Immature natural killer cell (primary cell): ENCODE data around the gene GYPA. TPM values are rescaled to one million over a fixed set of nuclear protein-coding genes. Genes with fewer than 3 reads are reported as not detected.
A peak's percentile ranks its signal among the peaks of the same experiment; 100 is the strongest.
"Not testable (repeated sequence)": the region's sequence is repeated elsewhere in the genome, so short reads cannot be mapped to it uniquely, and the experiment has no call there.

Experiments used
- DNase-seq, 3 donors: peaks; one replicate each; pipeline ENCODE4 v3.0.0; 2022; ENCODE audit warnings: mixed read lengths in 1 of 3
- H3K27ac Mint-ChIP-seq, 6 donors: one replicate each; pipeline ENCODE4 v1.8.0; 2020; ENCODE audit warnings: mixed read lengths in 6 of 6, mild to moderate bottlenecking in 5 of 6, inconsistent platforms in 4 of 6, moderate library complexity in 3 of 6
- H3K27me3 Mint-ChIP-seq, 3 donors: one replicate each; pipeline ENCODE4 v1.8.0; 2020 to 2021; ENCODE audit warnings: low read depth in 3 of 3, mild to moderate bottlenecking in 3 of 3, mixed read lengths in 3 of 3, moderate library complexity in 3 of 3, inconsistent platforms in 1 of 3
- H3K36me3 Mint-ChIP-seq, 3 donors: one replicate each; pipeline ENCODE4 v1.8.0; 2020; ENCODE audit warnings: mixed read lengths in 3 of 3, inconsistent platforms in 2 of 3, mild to moderate bottlenecking in 2 of 3
- H3K4me1 Mint-ChIP-seq, 2 donors: one replicate each; pipeline ENCODE4 v1.8.0; 2020; ENCODE audit warnings: inconsistent platforms in 2 of 2, mild to moderate bottlenecking in 2 of 2, mixed read lengths in 2 of 2, moderate library complexity in 1 of 2
- H3K4me3 Mint-ChIP-seq, 5 donors: one replicate each; pipeline ENCODE4 v1.8.0; 2020; ENCODE audit warnings: mild to moderate bottlenecking in 5 of 5, mixed read lengths in 5 of 5, inconsistent platforms in 3 of 5, moderate library complexity in 3 of 5
- H3K9me3 Mint-ChIP-seq, 6 donors: one replicate each; pipeline ENCODE4 v1.8.0; 2020; ENCODE audit warnings: mild to moderate bottlenecking in 6 of 6, mixed read lengths in 6 of 6, inconsistent platforms in 4 of 6, moderate library complexity in 3 of 6
- polyA plus RNA-seq, 3 donors: library from polyadenylated mRNA; unstranded; fragments of 300-500 nt; fragmentation: Illumina TruSeq; gene quantifications; one replicate each; pipeline ENCODE4 v1.2.3, GENCODE V29; 2021

Gene GYPA
- not detected for polyA plus RNA-seq

DNA sequence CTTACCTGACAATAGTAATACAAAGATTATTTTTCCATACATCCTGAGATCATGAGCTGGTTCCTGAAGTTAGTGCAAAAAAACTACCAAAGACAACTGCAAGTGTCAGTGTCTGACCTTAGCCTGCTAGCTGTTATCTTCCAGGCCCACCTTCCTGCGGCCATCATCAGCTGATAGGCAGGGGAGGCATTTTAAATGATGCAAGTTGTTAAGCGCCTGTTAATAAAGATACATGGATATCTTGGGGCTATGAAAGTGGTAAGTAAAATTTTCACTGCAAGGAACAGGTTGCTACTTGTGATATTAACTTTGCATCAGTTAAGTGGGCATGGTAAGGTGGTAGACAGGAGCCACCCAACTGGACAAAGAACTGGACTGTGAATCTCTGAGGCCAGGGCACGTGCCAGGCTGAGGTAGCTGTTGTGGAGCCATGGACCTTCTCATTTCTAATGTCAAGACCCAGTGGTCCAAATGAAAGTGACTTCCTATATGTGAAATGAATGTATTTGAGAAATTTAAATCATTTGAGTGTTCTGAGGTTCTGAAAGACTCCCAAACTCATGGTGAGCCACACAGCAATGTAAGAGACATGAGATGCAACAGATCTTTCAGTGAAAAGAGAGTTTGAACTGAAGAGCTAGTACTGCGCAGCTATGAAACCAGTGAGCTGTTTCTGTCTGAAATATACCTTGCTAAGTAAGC lies at the start of gene GYPA:
GYPA (minus strand) TSS at position 125 of the 702 bp plus-strand sequence; CDS start at position 42, 83 bp downstream.
- not testable (repeated sequence) for DNase-seq, H3K4me1 Mint-ChIP-seq, H3K27ac Mint-ChIP-seq, H3K36me3 Mint-ChIP-seq, H3K9me3 Mint-ChIP-seq, H3K27me3 Mint-ChIP-seq, H3K4me3 Mint-ChIP-seq

DNA sequence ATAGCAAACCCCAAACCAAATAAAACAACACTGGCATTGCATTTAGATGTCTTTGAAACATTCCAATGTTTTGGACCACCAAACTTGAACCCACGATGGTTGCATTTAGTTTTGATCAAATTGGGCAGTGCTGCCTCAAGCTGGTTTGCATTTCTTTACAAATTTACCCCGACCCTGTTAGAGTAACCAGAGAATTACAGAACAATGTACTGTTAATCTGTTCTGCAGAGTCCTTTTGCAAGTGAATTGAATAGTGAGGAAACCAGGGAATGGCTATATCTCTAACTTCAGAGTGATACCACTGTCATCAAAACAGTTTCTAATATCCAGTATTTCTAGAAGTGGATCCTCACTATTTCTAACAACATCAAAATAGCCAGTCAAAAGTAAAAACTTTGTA lies 49.5 kb upstream of the GYPA start:
- Mint-ChIP-seq H3K27ac (no peak overlapping the region), H3K36me3 (no peaks in the 10 kb centered on the region), H3K4me3 (no peak overlapping the region), H3K9me3 (no peaks in the 10 kb centered on the region), H3K4me1 (no peaks in the 10 kb centered on the region), H3K27me3 (peaks cover 0 to 5% (median 1%) of the 10 kb centered on the region in 3 donors)
- DNase-seq: no peak

DNA sequence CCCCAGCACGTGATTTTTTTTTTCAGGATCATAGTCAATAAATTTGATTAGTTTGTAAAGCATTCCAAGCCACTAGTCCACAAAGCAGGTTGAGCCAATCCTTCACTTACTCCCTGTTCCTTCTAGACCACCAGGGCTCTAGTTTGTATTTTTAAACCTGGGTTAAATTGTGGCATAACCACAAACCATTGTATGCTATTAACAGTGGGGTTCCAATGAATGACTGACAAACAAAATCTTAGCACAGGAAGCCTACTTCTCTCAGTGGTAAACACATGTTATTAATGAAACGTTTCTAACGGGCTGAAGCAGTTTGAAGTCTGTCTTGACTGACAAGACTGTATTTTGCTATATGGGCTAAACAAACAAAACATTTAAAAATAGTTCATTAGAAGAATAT lies 48.6 kb upstream of the GYPA start:
- Mint-ChIP-seq H3K4me1 (no peaks in the 10 kb centered on the region), H3K4me3 (no peak overlapping the region), H3K27ac (no peak overlapping the region), H3K9me3 (no peaks in the 10 kb centered on the region), H3K36me3 (no peaks in the 10 kb centered on the region), H3K27me3 (peaks cover 0 to 3% (median 1%) of the 10 kb centered on the region in 3 donors)
- no peak for DNase-seq

DNA sequence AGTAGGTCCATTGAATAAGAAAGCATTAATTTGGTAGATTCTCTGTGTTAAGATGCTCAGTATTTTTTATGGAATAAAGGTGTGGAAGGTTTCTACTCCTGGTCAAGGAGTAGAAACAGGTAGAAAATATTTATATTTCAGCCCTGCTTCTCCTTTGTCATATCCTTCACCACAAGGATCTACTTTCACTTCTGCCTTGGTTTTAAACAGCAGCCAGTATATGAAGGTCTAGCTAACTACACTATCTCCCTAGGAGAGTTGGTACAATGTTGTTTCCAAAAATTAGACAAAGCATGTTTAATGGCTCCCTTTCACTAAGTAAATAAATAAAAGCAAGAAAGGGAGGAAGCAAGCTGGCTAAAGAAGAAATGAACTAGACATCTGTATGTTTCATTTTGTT lies 44.6 kb upstream of the GYPA start:
- Mint-ChIP-seq H3K27ac (no peak overlapping the region), H3K9me3 (no peaks in the 10 kb centered on the region), H3K36me3 (no peaks in the 10 kb centered on the region), H3K4me3 (no peak overlapping the region), H3K27me3 (peaks cover 0 to 4% (median 1%) of the 10 kb centered on the region in 3 donors), H3K4me1 (no peaks in the 10 kb centered on the region)
- no peak for DNase-seq

DNA sequence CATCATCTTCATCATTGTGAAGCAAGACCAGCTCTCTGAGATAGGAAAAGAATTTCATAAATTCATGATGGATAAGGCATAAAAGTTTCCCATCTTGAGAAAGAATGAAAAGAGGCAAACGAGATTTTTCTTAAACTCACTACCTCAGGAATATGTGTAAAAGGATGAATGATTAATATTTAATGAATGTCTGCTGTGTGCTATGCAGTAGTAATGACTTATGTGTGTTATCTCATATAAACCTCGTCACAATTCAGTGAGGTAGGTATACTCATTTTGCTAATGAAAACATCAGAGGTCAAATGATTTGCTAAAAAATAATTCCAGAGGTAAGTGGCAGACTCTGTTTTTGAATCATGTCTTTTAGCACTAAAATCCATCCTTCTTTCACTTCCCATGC lies 42.6 kb upstream of the GYPA start:
- no peak overlapping the region for H3K27ac Mint-ChIP-seq
- H3K4me1 Mint-ChIP-seq: no peaks in the 10 kb centered on the region
- H3K4me3 Mint-ChIP-seq: no peak overlapping the region
- no peak for DNase-seq
- no peaks in the 10 kb centered on the region for H3K36me3 Mint-ChIP-seq
- H3K27me3 Mint-ChIP-seq: peaks cover 0 to 4% (median 3%) of the 10 kb centered on the region in 3 donors
- no peaks in the 10 kb centered on the region for H3K9me3 Mint-ChIP-seq

DNA sequence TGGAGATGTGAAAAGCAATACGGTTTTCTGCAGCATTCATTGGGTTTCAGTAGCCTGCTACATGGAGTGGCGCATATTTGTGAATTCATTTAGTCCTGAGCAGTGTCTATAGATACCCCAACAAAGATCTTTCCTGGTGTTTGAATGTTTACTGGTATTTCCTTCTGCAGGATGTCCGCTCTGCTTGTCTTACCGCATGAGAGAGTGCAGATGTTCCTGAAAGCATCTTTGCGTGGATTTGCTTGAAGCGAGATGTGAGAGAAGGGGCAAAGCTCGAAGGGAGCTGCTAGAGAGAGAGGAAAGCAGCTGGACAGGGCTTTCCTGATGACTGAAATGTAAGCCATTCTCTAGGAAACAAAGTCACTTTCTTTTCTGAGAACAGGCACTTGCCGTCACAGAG lies 40.9 kb upstream of the GYPA start:
- Mint-ChIP-seq H3K4me1 (no peaks in the 10 kb centered on the region), H3K9me3 (no peaks in the 10 kb centered on the region)

DNA sequence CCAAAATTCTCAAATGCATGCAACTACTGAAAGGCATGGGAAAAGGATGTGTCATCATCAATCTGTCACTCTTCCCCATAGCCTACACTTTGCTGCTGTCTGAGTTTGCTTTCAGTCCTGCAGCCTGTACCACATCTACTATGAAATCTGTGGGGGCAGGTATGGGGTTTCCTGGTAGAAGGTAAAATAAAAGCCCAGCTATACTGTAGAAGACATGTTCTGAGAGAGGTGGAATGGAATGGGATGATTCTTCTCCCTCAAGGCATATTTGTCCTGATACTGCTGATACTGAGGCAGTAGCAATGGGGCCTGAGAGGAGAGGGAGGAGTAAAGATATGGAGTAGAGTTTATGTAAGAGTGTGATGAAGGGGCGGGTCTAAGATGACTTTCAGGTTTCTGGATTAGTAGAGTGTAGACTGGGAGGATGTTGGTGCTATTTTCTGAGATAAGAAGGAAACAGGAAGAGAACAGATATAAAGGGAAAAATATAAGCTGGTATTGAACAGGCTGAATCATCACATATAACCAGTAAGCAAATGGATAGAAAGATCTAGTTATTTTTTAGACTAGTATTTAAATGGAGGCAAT lies 38.7 kb upstream of the GYPA start:
- Mint-ChIP-seq H3K4me3 (no peak overlapping the region), H3K9me3 (no peaks in the 10 kb centered on the region), H3K27ac (no peak overlapping the region), H3K27me3 (peaks cover 0 to 4% (median 3%) of the 10 kb centered on the region in 3 donors), H3K36me3 (no peaks in the 10 kb centered on the region), H3K4me1 (no peaks in the 10 kb centered on the region)
- no peak for DNase-seq

More for the DNA sequence above, 40.9 kb upstream of the GYPA start:
- no peaks in the 10 kb centered on the region for H3K36me3 Mint-ChIP-seq
- DNase-seq: no peak
- no peak overlapping the region for H3K27ac Mint-ChIP-seq
- H3K27me3 Mint-ChIP-seq: peaks cover 0 to 4% (median 3%) of the 10 kb centered on the region in 3 donors
- H3K4me3 Mint-ChIP-seq: no peak overlapping the region

DNA sequence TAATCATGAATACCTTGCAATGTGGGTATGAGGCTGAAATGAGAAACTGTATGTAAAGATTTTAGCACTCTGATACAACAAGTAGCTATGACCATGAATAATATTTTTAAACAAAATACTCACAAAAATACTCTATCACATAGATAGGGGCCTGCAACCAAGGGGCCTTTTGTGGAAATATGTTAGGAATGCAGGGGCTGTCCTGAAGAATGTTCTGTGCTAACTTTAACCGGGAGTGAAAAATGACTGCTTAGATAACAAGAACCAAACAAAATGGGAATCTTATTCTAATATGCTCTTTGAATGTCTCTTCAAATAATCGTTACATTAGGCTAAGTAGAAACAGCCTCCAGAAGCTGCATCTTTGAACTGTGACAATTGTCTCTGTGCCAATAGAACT lies 37.9 kb upstream of the GYPA start:
- no peaks in the 10 kb centered on the region for H3K36me3 Mint-ChIP-seq
- H3K9me3 Mint-ChIP-seq: no peaks in the 10 kb centered on the region
- no peaks in the 10 kb centered on the region for H3K4me1 Mint-ChIP-seq
- H3K4me3 Mint-ChIP-seq: no peak overlapping the region
- no peak for DNase-seq
- no peak overlapping the region for H3K27ac Mint-ChIP-seq
- H3K27me3 Mint-ChIP-seq: peaks cover 0 to 4% (median 1%) of the 10 kb centered on the region in 3 donors

DNA sequence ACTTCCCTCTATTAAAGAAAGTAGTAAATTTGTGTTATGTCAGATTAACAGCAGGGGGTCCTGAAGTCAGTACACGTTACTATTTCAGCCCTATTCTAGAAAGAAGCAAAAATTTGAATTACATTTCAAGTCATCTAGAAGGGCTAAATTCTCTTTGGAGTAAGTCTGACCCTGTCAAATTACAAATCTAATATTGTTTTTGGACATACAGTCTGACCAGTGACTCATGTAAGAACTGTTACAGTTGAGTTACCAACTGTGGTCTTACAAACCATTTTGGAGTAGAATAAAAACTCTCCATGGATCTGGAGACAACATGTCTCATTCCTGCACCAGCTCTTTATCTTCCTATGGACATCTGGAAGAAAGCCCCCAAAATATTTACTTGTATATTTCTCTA lies 36.0 kb upstream of the GYPA start:
- Mint-ChIP-seq H3K27ac (no peak overlapping the region), H3K4me3 (no peak overlapping the region), H3K4me1 (no peaks in the 10 kb centered on the region), H3K36me3 (no peaks in the 10 kb centered on the region), H3K9me3 (no peaks in the 10 kb centered on the region), H3K27me3 (peaks cover 0 to 4% (median 1%) of the 10 kb centered on the region in 3 donors)
- DNase-seq: no peak

DNA sequence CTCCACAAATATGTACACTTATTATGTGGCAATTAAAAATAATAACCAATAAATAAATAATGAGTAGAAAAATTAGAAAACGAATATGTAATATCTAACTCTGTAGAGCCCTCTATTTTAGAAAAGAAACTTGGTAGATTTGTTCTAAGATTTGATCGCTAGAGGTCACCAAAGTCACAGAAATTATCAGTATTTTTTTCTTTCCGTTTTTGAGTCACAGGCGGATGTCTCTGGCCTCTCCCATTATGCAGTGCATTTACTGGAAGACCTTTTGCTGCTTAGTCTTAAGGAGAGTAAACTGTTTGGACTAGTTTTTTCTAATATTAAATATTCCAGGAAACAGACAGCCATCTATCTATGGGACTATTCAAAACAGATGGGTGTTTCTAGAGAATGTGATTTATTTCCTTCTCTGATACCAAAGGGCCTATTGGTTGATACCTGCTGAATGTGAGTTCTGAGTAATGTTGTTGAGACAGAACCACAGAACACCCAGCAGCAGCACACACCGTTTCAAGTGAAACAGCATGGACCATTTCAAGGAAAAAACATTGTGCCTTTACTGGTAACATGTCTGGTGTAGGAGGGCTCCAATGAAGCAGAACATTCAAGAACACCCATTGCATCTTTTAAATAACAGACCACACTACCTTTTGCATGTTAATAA lies 34.0 kb upstream of the GYPA start:
- DNase-seq: peak; percentile 19 to 42 (median 27)
- Mint-ChIP-seq H3K36me3 (no peaks in the 10 kb centered on the region), H3K27ac (no peak overlapping the region), H3K4me3 (no peak overlapping the region), H3K4me1 (no peaks in the 10 kb centered on the region), H3K27me3 (peaks cover 0 to 4% (median 2%) of the 10 kb centered on the region in 3 donors), H3K9me3 (no peaks in the 10 kb centered on the region)

DNA sequence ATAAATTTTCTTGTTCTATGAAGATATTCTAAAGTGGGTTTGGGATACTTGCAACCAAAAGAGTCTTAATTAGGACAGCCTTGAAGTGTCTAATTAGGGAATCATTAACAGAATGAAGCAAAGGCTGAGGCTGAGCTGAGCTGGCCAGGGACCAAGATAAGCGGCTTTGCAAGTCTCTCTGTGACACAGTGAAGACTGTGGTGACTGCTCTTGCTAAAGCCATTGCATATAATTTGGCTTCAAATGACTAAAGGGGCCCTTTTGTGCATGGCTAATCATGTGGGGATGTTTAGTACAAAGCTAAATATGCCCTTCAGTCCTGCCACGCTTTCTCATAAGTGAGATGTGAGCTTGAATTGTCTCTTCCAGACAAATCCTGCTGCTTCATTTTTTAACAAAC lies 31.2 kb upstream of the GYPA start:
- H3K4me3 Mint-ChIP-seq: no peak overlapping the region
- H3K27me3 Mint-ChIP-seq: peaks cover 2 to 6% (median 5%) of the 10 kb centered on the region in 3 donors
- H3K36me3 Mint-ChIP-seq: no peaks in the 10 kb centered on the region

DNA sequence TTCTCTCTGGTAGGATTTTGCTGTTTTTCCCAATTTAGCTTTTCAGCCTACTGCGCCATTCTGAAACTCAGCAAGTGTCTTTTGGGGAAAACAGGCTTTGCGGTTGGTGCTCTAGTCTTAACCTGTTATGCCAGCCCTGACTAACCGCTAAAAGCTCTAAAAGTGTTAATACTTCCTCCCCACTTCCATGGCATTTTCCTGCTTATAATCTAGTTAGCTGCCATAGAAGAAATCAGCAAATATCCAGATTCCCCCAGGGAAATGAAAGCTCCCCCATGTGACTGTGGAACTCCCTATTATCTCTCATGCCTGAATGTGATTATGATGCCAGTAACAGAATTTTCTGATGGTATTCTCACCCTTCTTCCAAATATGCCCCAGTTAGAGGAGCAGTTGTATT lies 28.7 kb upstream of the GYPA start:
- Mint-ChIP-seq H3K27me3 (peaks cover 2 to 6% (median 5%) of the 10 kb centered on the region in 3 donors), H3K4me1 (no peaks in the 10 kb centered on the region), H3K36me3 (no peaks in the 10 kb centered on the region), H3K4me3 (no peak overlapping the region), H3K9me3 (peaks cover 0 to 2% (median 0%) of the 10 kb centered on the region in 6 donors), H3K27ac (no peak overlapping the region)
- DNase-seq: no peak

More for the DNA sequence above, 31.2 kb upstream of the GYPA start:
- no peaks in the 10 kb centered on the region for H3K9me3 Mint-ChIP-seq
- no peak overlapping the region for H3K27ac Mint-ChIP-seq
- H3K4me1 Mint-ChIP-seq: no peaks in the 10 kb centered on the region
- DNase-seq: no peak

DNA sequence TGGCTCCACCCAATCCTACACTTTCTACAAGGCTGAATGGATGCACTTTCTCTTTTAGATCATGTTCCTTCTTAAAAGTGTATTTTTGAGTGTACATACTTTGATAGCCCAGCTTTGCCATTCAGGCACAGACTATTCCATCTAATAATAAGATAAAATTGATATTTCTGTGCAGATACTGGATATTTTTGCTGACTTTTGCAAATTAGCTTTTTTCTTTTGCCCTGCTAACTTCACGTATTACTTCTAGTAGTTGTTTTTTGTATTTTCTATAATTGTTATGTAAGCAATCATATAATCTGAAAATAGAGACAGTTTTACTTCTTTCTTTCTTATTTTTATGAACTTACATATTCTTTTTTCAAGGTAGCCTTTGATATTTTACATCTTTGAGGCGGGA lies 13.5 kb upstream of the GYPA start:
- Mint-ChIP-seq H3K27ac (no peak overlapping the region), H3K4me1 (no peaks in the 10 kb centered on the region), H3K9me3 (peaks cover 0 to 10% (median 4%) of the 10 kb centered on the region in 6 donors), H3K36me3 (no peaks in the 10 kb centered on the region), H3K27me3 (peaks cover 0 to 6% (median 4%) of the 10 kb centered on the region in 3 donors), H3K4me3 (no peak overlapping the region)
- DNase-seq: no peak

DNA sequence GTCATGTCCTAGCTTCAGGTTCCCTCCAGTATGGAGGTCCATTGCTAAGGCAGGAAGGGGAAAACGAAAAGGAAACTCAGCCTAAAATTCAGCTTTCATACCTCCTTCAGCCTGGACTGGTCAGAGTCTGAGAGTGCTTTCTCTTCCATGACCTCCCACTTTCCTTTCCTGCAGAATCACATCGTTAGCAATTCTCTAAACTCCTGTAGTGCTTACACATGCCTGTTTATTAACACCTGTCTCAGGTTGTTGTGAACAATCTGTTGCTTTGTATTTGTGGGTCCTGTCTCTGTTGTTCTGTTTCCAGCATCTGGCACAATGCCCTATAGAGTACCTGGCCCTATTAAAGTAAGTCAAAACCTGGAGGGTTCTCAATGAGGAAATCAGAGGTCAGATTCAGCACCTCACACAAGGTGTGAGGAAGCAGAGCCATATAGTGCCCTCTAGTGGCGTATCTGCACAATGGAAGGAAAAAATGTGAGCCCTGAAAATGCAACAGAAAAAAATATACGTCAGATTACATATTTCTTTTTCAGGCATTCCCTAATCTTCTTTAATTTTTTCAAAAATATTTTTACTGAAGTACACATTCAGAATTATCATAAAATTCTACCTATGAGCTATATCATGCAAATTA lies 2.3 kb upstream of the GYPA start:
- not testable (repeated sequence) for H3K27me3 Mint-ChIP-seq, H3K27ac Mint-ChIP-seq, H3K9me3 Mint-ChIP-seq, H3K4me3 Mint-ChIP-seq, H3K4me1 Mint-ChIP-seq, H3K36me3 Mint-ChIP-seq
- DNase-seq: peak; percentile 6 to 22 (median 15)
